SU-DHL-6 (cell line): ENCODE measurements around the gene MTF1.

ENCODE experiments used
- H2AFZ ChIP-seq: fragments of 200-600 bp; sonication (generic); 2 replicates; pipeline ENCODE4 v1.6.1; 2014; ENCODE audit warnings: low read depth, mild to moderate bottlenecking, moderate library complexity, mixed read lengths, antibody characterized with exemption, low read length; ENCODE audit not compliant: severe bottlenecking
- H3F3A ChIP-seq: fragments of 200-600 bp; shearing (Covaris generic); 2 replicates; pipeline ENCODE4 v1.6.0; 2016; ENCODE audit warnings: antibody characterized with exemption, mild to moderate bottlenecking; ENCODE audit not compliant: insufficient read depth
- H3K27ac ChIP-seq: fragments of 200-600 bp; sonication (generic); 2 replicates; pipeline ENCODE4 v1.5.1; 2016; ENCODE audit warnings: low read depth, mild to moderate bottlenecking, low read length, moderate library complexity, mixed read lengths
- H3K27me3 ChIP-seq: fragments of 200-600 bp; sonication (generic), shearing (Covaris generic); 2 replicates; pipeline ENCODE4 v1.6.0; 2014; ENCODE audit warnings: mild to moderate bottlenecking, low read length
- H3K36me3 ChIP-seq: fragments of 200-600 bp; sonication (generic); 2 replicates; pipeline ENCODE4 v1.6.1; 2014; ENCODE audit warnings: mild to moderate bottlenecking, low read length, mixed read lengths
- H3K4me2 ChIP-seq: fragments of 300-600, 200-600 bp; shearing (Covaris generic), sonication (generic); 2 replicates; pipeline ENCODE4 v1.6.0; 2014; ENCODE audit warnings: low read length, low read depth, mild to moderate bottlenecking; ENCODE audit not compliant: poor library complexity, severe bottlenecking
- H3K4me3 ChIP-seq: fragments of 200-600 bp; sonication (generic); 2 replicates; pipeline ENCODE4 v1.5.1; 2014; ENCODE audit warnings: antibody characterized with exemption, low read length, mild to moderate bottlenecking, mixed read lengths; ENCODE audit not compliant: insufficient read depth, poor library complexity, severe bottlenecking
- H3K79me2 ChIP-seq: fragments of 200-600 bp; sonication (generic); 2 replicates; pipeline ENCODE4 v1.6.1; 2014; ENCODE audit warnings: mild to moderate bottlenecking, low read length, moderate library complexity; ENCODE audit not compliant: insufficient read depth
- H3K9ac ChIP-seq: fragments of 200-600 bp; sonication (generic); 2 replicates; pipeline ENCODE4 v1.7.0; 2014; ENCODE audit warnings: mild to moderate bottlenecking, low read length
- H3K9me2 ChIP-seq: fragments of 200-600 bp; sonication (generic); replicated peaks from 2 replicates; pipeline ENCODE4 v1.6.1; 2014; ENCODE audit warnings: low read length; ENCODE audit not compliant: insufficient read depth
- H3K9me3 ChIP-seq: fragments of 200-600 bp; sonication (generic); 2 replicates; pipeline ENCODE4 v1.6.1; 2014; ENCODE audit warnings: low read length, mixed read lengths; ENCODE audit not compliant: insufficient read depth
- H4K20me1 ChIP-seq: fragments of 200-600 bp; sonication (generic); 2 replicates; pipeline ENCODE4 v1.6.1; 2014; ENCODE audit warnings: low read depth, mild to moderate bottlenecking, antibody characterized with exemption, low read length, moderate library complexity, mixed read lengths
- EZH2phosphoT487 ChIP-seq: fragments of 200-600 bp; sonication (generic), shearing (Covaris generic); conservative IDR thresholded peaks from 2 replicates; pipeline ENCODE4 v1.6.1; 2018; ENCODE audit warnings: mild to moderate bottlenecking, antibody characterized with exemption, low read length, moderate library complexity, mixed read lengths
- TF ChIP-seq, protein P1 (sequence below): fragments of 200-600 bp; sonication (generic); IDR thresholded peaks from one replicate; pipeline ENCODE4 v1.5.1; 2017; ENCODE audit warnings: antibody characterized with exemption, mild to moderate bottlenecking, low read length, moderate library complexity; ENCODE audit not compliant: insufficient read depth, poor library complexity, severe bottlenecking

MTF1 gene

DNA sequence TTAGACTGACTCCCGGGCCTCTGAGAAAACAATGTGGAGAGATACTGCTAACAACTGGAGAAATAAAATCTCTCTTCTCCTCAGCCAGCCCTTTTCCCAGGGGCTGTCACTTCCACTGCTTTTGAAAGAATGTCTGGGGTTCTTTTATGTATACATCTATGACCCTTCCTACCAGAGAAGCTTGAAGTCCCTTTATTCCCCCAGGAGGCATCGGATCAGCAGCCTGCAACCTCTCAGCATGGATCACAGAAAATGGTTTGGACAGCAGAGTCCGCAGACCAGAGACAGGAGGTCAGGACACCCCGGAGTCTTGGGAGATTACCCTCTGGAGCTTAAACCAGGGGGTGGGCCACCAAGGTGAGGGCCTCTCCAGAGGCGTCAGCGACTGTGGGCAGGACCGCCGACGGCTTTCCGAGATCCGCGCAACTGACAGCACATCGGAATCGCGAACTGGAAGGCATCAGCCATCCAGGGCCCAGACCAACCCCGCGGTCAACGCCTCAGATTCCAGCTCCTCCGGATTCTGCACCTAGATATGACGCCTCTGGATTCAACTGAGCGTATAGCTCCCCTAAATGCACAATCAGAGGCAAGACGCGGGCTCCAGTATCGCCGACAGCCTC, 95.5 kb downstream of the MTF1 start:
- H3K4me2 ChIP-seq, result no peak overlapping the region
- no peaks in the 10 kb centered on the region for H4K20me1 ChIP-seq
- H3K27me3 ChIP-seq, result no peaks in the 10 kb centered on the region; the same call in 1 of the 2 replicates
- H3K27ac ChIP-seq, result no peak overlapping the region
- H2AFZ ChIP-seq, result no peak overlapping the region
- no peaks in the 10 kb centered on the region for H3K36me3 ChIP-seq
- no peak for TF ChIP-seq EZH2phosphoT487
- H3K4me3 ChIP-seq, result no peak overlapping the region
- no peaks in the 10 kb centered on the region for H3K79me2 ChIP-seq
- H3K9me2 ChIP-seq, result no peaks in the 10 kb centered on the region
- no peaks in the 10 kb centered on the region for H3F3A ChIP-seq
- no peaks in the 10 kb centered on the region for H3K9me3 ChIP-seq
- no peak overlapping the region for H3K9ac ChIP-seq

DNA sequence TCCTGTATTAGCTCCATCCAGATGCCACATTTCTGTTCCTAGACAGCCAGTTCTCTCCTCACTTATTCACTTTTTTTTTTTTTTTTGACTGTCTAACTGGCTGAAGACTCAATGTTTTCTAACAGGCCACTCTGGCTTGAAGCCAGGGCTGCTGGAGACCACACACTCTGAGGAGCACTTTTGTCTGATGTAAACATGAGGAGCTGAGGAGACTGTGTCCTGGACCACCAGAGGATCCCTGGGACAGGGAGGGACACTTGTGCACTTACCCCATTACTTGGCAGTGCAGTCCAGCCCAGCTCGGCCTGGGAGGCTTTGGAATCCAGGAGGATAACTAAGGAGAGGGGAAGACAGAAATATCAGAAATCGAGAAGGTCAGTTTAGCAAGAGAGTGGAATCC, 96.9 kb downstream of the MTF1 start:
- no peak for TF ChIP-seq EZH2phosphoT487
- TF ChIP-seq, protein P1, sequence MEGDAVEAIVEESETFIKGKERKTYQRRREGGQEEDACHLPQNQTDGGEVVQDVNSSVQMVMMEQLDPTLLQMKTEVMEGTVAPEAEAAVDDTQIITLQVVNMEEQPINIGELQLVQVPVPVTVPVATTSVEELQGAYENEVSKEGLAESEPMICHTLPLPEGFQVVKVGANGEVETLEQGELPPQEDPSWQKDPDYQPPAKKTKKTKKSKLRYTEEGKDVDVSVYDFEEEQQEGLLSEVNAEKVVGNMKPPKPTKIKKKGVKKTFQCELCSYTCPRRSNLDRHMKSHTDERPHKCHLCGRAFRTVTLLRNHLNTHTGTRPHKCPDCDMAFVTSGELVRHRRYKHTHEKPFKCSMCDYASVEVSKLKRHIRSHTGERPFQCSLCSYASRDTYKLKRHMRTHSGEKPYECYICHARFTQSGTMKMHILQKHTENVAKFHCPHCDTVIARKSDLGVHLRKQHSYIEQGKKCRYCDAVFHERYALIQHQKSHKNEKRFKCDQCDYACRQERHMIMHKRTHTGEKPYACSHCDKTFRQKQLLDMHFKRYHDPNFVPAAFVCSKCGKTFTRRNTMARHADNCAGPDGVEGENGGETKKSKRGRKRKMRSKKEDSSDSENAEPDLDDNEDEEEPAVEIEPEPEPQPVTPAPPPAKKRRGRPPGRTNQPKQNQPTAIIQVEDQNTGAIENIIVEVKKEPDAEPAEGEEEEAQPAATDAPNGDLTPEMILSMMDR, result no peak

DNA sequence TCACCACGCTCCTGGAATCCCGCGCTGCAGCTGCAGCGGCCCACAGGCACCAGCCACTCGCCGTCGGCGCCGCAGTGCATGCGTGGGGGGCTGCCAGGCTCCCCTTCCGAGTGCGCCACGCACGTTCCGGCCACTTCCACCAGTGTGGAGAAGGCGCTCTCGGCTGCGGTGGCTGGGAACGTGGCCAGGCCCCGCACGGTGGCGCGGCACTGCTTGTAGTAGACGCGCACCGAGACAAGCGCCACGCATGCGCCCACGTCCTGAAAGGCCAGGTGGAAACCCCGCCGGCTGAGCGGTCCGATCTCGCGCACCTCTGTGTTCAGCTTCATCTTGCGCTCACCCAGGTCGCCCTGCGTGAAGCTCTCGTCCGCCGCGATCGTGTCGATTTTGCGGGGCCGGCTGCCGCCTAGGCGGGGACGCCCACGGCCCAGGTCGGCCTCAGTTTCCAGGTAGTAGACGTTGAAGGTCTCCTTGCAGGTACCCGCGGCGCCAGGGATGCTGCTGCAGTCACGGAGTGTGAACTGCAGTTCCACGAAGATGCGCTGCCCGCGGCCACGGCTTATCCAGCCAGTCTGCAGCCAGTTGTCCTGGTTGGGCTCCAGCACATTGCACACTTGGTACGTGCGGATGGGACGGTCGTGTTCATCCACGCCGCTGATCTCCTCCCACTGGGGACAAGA, 97.8 kb downstream of the MTF1 start:
- Histone ChIP-seq H3K79me2 (no peaks in the 10 kb centered on the region), H4K20me1 (no peaks in the 10 kb centered on the region), H3F3A (no peaks in the 10 kb centered on the region), H3K27me3 (no peaks in the 10 kb centered on the region), H3K27ac (no peak overlapping the region), H3K4me2 (no peak overlapping the region), H3K9me2 (no peaks in the 10 kb centered on the region), H3K4me3 (no peak overlapping the region), H2AFZ (no peak overlapping the region), H3K36me3 (no peaks in the 10 kb centered on the region), H3K9me3 (no peaks in the 10 kb centered on the region), H3K9ac (no peak overlapping the region)
- TF ChIP-seq, protein P1, result no peak
- no peak for TF ChIP-seq EZH2phosphoT487

More for the DNA sequence above, 96.9 kb downstream of the MTF1 start:
- H3K4me3 ChIP-seq, result no peak overlapping the region
- H3K9me3 ChIP-seq, result no peaks in the 10 kb centered on the region
- no peaks in the 10 kb centered on the region for H4K20me1 ChIP-seq
- no peak overlapping the region for H2AFZ ChIP-seq
- no peaks in the 10 kb centered on the region; the same call in 1 of the 2 replicates for H3K27me3 ChIP-seq
- H3K79me2 ChIP-seq, result no peaks in the 10 kb centered on the region
- H3K9ac ChIP-seq, result no peak overlapping the region
- H3K27ac ChIP-seq, result no peak overlapping the region
- no peaks in the 10 kb centered on the region for H3K36me3 ChIP-seq
- no peaks in the 10 kb centered on the region for H3K9me2 ChIP-seq
- no peak overlapping the region for H3K4me2 ChIP-seq
- no peaks in the 10 kb centered on the region for H3F3A ChIP-seq
